Trophoblast cell (in vitro differentiated cells and primary cell): ENCODE data around the gene TUBA3E.

Experiments used
- DNase-seq, 2 donors: peaks; one replicate each; pipeline ENCODE4 v3.0.0-alpha.2; 2016
- H2AFZ ChIP-seq: 2 replicates; pipeline ENCODE4 v1.6.1; 2013; ENCODE audit warnings: low read length, moderate library complexity, mild to moderate bottlenecking; ENCODE audit not compliant: insufficient read depth, poor library complexity
- H2AK5ac ChIP-seq: 2 replicates; pipeline ENCODE4 v1.6.1; 2013; ENCODE audit warnings: mild to moderate bottlenecking, low read length
- H2BK120ac ChIP-seq: 2 replicates; pipeline ENCODE4 v1.6.1; 2013; ENCODE audit warnings: low read length, mild to moderate bottlenecking, moderate library complexity; ENCODE audit not compliant: insufficient read depth, poor library complexity
- H2BK12ac ChIP-seq: 2 replicates; pipeline ENCODE4 v1.6.1; 2013; ENCODE audit warnings: mild to moderate bottlenecking, low read length, moderate library complexity
- H2BK5ac ChIP-seq: 2 replicates; pipeline ENCODE4 v1.6.1; 2013; ENCODE audit warnings: low read length, low read depth, moderate library complexity, mild to moderate bottlenecking; ENCODE audit not compliant: poor library complexity
- H3K14ac ChIP-seq: 2 replicates; pipeline ENCODE4 v1.6.1; 2013; ENCODE audit warnings: mild to moderate bottlenecking, low read length
- H3K18ac ChIP-seq: 2 replicates; pipeline ENCODE4 v1.6.1; 2013; ENCODE audit warnings: mild to moderate bottlenecking, low read length
- H3K23ac ChIP-seq: 2 replicates; pipeline ENCODE4 v1.6.1; 2013; ENCODE audit warnings: low read length
- H3K27ac ChIP-seq: 2 replicates; pipeline ENCODE4 v1.5.1; 2013; ENCODE audit warnings: low read depth, mild to moderate bottlenecking, inconsistent platforms, low read length, moderate library complexity
- H3K27me3 ChIP-seq: 2 replicates; pipeline ENCODE4 v1.6.1; 2013; ENCODE audit warnings: inconsistent platforms, mild to moderate bottlenecking, low read length, moderate library complexity; ENCODE audit not compliant: insufficient read depth
- H3K36me3 ChIP-seq, 2 experiments: 1 replicate in 1 of 2; 2 replicates in 1 of 2; pipeline ENCODE4 v1.6.1; 2013; ENCODE audit warnings: low read length in 2 of 2, mild to moderate bottlenecking in 2 of 2, moderate library complexity in 1 of 2; ENCODE audit not compliant: insufficient read depth in 2 of 2, control insufficient read depth in 1 of 2
- H3K4ac ChIP-seq: 2 replicates; pipeline ENCODE4 v1.6.1; 2013; ENCODE audit warnings: low read depth, mild to moderate bottlenecking, low read length, moderate library complexity
- H3K4me1 ChIP-seq, 2 experiments: 1 replicate in 1 of 2; 2 replicates in 1 of 2; pipeline ENCODE4 v1.6.1; 2013; ENCODE audit warnings: low read length in 2 of 2, mild to moderate bottlenecking in 2 of 2, moderate library complexity in 1 of 2; ENCODE audit not compliant: insufficient read depth in 2 of 2, control insufficient read depth in 1 of 2
- H3K4me2 ChIP-seq: 2 replicates; pipeline ENCODE4 v1.6.1; 2013; ENCODE audit warnings: inconsistent platforms, mild to moderate bottlenecking, low read length, moderate library complexity
- H3K4me3 ChIP-seq: 2 replicates; pipeline ENCODE4 v1.5.1; 2013; ENCODE audit warnings: mild to moderate bottlenecking, low read depth, low read length, inconsistent platforms
- H3K79me1 ChIP-seq: one replicate; pipeline ENCODE4 v1.6.1; 2013; ENCODE audit warnings: low read length
- H3K79me2 ChIP-seq: 2 replicates; pipeline ENCODE4 v1.6.1; 2013; ENCODE audit warnings: low read length, mild to moderate bottlenecking; ENCODE audit not compliant: control insufficient read depth, insufficient read depth, poor library complexity
- H3K9ac ChIP-seq: 2 replicates; pipeline ENCODE4 v1.6.1; 2013; ENCODE audit warnings: mild to moderate bottlenecking, low read length
- H3K9me3 ChIP-seq: 2 replicates; pipeline ENCODE4 v1.6.1; 2013; ENCODE audit warnings: low read depth, mild to moderate bottlenecking, control low read depth, inconsistent platforms, low read length; ENCODE audit not compliant: insufficient read depth
- H4K12ac ChIP-seq: 2 replicates; pipeline ENCODE4 v1.6.1; 2013; ENCODE audit warnings: low read depth, mild to moderate bottlenecking, low read length, moderate library complexity
- H4K8ac ChIP-seq: 2 replicates; pipeline ENCODE4 v1.6.1; 2013; ENCODE audit warnings: low read depth, mild to moderate bottlenecking, low read length, moderate library complexity
- H4K91ac ChIP-seq: one replicate; pipeline ENCODE4 v1.6.1; 2013; ENCODE audit warnings: low read depth, mild to moderate bottlenecking, low read length, moderate library complexity
- WGBS: extraction: QIAGEN DNeasy Blood & Tissue Kit; methylation state at CpG from one replicate; pipeline ENCODE4 v1.1.7; 2013; ENCODE audit warnings: missing lambda C conversion rate; ENCODE audit not compliant: insufficient read length, insufficient coverage; ENCODE audit errors: extremely low coverage; 5-methylcytosine and 5-hydroxymethylcytosine counted together

Gene TUBA3E

DNA sequence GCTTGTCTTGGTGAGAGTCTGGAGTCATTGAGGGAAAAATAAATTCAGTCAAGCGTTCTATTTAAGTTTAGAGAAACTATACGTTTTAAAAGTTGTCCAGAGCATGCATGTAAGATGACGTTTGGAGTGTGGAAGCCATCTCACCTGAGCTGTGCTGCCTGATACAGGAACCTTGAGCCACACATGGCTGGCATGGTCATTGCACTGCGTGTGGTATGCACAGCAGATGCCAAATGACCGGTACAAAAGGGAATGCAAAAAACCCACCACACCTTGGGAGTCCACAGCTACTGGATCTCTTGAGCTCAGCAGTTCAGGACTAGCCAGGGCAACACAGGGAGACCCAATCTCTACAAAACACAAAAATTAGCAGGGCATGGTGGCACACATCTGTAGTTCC lies 11.8 kb downstream of the TUBA3E start:
- Histone ChIP-seq H3K79me1 (peaks cover 7% of the 10 kb centered on the region), H3K4ac (no peak overlapping the region), H2AFZ (no peak overlapping the region), H3K4me2 (no peak overlapping the region), H2BK12ac (no peak overlapping the region), H3K23ac (no peak overlapping the region), H2AK5ac (no peak overlapping the region), H3K36me3 (peaks cover 11% of the 10 kb centered on the region in 2 experiments), H3K27ac (no peak overlapping the region), H3K9ac (no peak overlapping the region), H4K8ac (no peak overlapping the region), H3K4me3 (no peak overlapping the region), H3K18ac (no peak overlapping the region), H3K4me1 (peaks cover 0 to 9% of the 10 kb centered on the region in 2 experiments), H4K91ac (no peak overlapping the region), H3K27me3 (no peaks in the 10 kb centered on the region), H2BK5ac (no peak overlapping the region), H4K12ac (no peak overlapping the region), H3K14ac (no peak overlapping the region), H3K9me3 (no peaks in the 10 kb centered on the region), H3K79me2 (peaks cover 5% of the 10 kb centered on the region), H2BK120ac (no peak overlapping the region)
- WGBS = no CpG with 5 or more reads among the region's 5 CpGs
- DNase-seq = peak in 1 of 2 donors; percentile 53

DNA sequence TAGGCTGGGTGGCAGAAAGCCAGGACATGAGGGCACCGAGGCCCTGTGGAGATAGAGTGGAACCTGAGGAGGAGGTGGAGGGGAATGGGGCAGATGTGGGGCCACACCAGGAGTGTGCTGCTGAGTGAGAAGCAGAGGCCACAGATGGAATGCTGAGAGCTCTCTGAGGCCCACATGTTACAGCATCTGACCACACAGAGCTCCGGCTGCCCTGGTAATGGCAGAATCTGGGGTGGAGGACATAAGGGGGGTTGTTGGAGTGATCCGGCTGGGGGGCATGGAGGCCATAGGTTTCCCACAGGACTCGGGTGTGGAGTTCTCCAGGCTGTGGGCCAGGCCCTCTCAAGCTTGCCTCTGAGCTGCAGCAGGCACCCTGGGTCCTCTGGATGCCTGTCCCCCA lies 12.3 kb downstream of the TUBA3E start:
- Histone ChIP-seq H2AK5ac (no peak overlapping the region), H3K27me3 (no peaks in the 10 kb centered on the region), H3K9me3 (no peaks in the 10 kb centered on the region), H3K14ac (no peak overlapping the region), H3K79me2 (peaks cover 10% of the 10 kb centered on the region), H3K4me1 (peaks cover 0 to 9% of the 10 kb centered on the region in 2 experiments), H3K4me2 (no peak overlapping the region), H3K36me3 (peaks cover 9 to 11% of the 10 kb centered on the region in 2 experiments), H2BK120ac (no peak overlapping the region), H4K91ac (no peak overlapping the region), H3K27ac (no peak overlapping the region), H2AFZ (no peak overlapping the region), H3K18ac (no peak overlapping the region), H4K8ac (no peak overlapping the region), H2BK12ac (no peak overlapping the region), H3K4me3 (no peak overlapping the region), H4K12ac (no peak overlapping the region), H3K79me1 (peaks cover 12% of the 10 kb centered on the region), H3K4ac (no peak overlapping the region), H2BK5ac (no peak overlapping the region), H3K23ac (no peak overlapping the region), H3K9ac (no peak overlapping the region)
- WGBS = no CpG with 5 or more reads among the region's 4 CpGs
- no peak for DNase-seq

- H2AFZ ChIP-seq = no peak overlapping the region
- H3K36me3 ChIP-seq = peaks cover 9 to 11% of the 10 kb centered on the region in 2 experiments
- no CpG with 5 or more reads among the region's 10 CpGs for WGBS
- H3K4me2 ChIP-seq = no peak overlapping the region
- H4K91ac ChIP-seq = no peak overlapping the region
- H3K9me3 ChIP-seq = no peaks in the 10 kb centered on the region
- no peak for DNase-seq
- no peak overlapping the region for H3K4me3 ChIP-seq
- H2AK5ac ChIP-seq = no peak overlapping the region
- no peaks in the 10 kb centered on the region for H3K27me3 ChIP-seq
- H3K4me1 ChIP-seq = peaks cover 2 to 9% of the 10 kb centered on the region in 2 experiments
- H4K12ac ChIP-seq = no peak overlapping the region
- no peak overlapping the region for H3K9ac ChIP-seq
- H3K27ac ChIP-seq = no peak overlapping the region
- no peak overlapping the region for H3K4ac ChIP-seq
- H3K14ac ChIP-seq = no peak overlapping the region
- H2BK5ac ChIP-seq = no peak overlapping the region
- H2BK120ac ChIP-seq = no peak overlapping the region
- H3K18ac ChIP-seq = no peak overlapping the region
- H3K79me1 ChIP-seq = peaks cover 12% of the 10 kb centered on the region
- peaks cover 14% of the 10 kb centered on the region for H3K79me2 ChIP-seq
- no peak overlapping the region for H3K23ac ChIP-seq
- no peak overlapping the region for H2BK12ac ChIP-seq
- no peak overlapping the region for H4K8ac ChIP-seq
These were observed 12.8 kb downstream of the TUBA3E start for GRCh38 chr2:130185436-130185835.

DNA sequence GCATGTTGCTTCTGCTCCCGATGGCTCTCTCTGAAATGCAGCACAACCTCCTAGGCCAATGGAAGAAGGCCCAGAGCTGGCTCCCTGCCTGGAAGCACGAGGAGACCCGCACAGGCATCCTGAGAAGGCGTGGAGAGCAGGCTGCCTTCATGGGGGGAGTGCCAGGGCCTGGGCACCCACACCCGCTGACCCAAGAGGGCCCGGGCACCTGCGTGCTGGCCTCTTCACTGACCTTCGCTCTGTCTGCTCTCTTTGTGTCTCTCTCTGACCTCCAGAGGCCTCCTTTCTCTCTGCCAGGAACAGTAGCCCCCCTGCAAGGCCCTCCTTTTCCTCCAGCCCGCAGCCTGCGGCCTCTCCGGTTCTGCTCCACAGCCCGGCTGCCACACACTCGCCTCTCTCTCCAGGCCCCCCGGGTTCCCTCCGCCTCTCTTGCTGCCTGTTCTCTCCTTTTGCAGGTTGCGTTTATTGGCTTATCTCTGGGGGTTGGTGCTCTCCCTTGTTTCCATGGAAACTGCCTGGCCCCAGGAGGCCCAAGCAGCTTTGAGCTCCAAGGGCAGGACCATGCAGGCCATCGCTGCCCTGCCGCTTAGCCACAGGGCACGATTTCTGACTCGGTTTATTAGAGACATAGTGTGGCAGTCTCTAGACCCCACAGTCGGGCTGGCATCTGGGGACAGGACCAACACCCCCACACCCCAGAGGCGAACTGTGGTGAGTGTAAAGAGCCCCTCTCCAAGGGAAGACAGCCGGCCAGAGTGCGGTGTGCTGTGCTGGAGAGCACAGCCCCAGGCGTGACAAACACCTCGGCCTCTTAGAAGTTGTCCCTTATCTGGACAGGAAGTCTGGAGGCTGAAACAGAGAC lies 14.5 kb downstream of the TUBA3E start:
- no peak overlapping the region for H3K14ac ChIP-seq
- no peak overlapping the region for H4K12ac ChIP-seq
- peak overlapping the region; percentile 19 for H3K4ac ChIP-seq
- no peak overlapping the region for H2BK12ac ChIP-seq
- no peaks in the 10 kb centered on the region for H3K27me3 ChIP-seq
- H3K4me3 ChIP-seq = no peak overlapping the region
- peaks cover 22% of the 10 kb centered on the region for H3K79me2 ChIP-seq
- no peak overlapping the region for H3K27ac ChIP-seq
- H3K23ac ChIP-seq = no peak overlapping the region
- peaks cover 5 to 9% of the 10 kb centered on the region in 2 experiments for H3K4me1 ChIP-seq
- no peaks in the 10 kb centered on the region for H3K9me3 ChIP-seq
- no peak overlapping the region for H3K18ac ChIP-seq
- no peak overlapping the region for H3K4me2 ChIP-seq
- H3K9ac ChIP-seq = no peak overlapping the region
- H2BK120ac ChIP-seq = no peak overlapping the region
- peaks cover 12% of the 10 kb centered on the region for H3K79me1 ChIP-seq
- no CpG with 5 or more reads among the region's 26 CpGs for whole genome bisulfite sequencing
- DNase-seq = no peak
- no peak overlapping the region for H2BK5ac ChIP-seq
- no peak overlapping the region for H2AK5ac ChIP-seq
- H4K91ac ChIP-seq = no peak overlapping the region
- H4K8ac ChIP-seq = no peak overlapping the region
- H3K36me3 ChIP-seq = peaks cover 13 to 15% of the 10 kb centered on the region in 2 experiments
- H2AFZ ChIP-seq = no peak overlapping the region
